ENCODE data around the gene TPM1. TPM values are rescaled to one million over a fixed set of nuclear protein-coding genes. Genes with fewer than 3 reads are reported as not detected.

The TPM1 gene
- total and polyA plus RNA-seq, 9 of the 15 experiments (the other 6 are each of a cell fraction or from before 2014, with no cell fraction given) = 8.1 to 53.9 (median 43.1) TPM

DNA sequence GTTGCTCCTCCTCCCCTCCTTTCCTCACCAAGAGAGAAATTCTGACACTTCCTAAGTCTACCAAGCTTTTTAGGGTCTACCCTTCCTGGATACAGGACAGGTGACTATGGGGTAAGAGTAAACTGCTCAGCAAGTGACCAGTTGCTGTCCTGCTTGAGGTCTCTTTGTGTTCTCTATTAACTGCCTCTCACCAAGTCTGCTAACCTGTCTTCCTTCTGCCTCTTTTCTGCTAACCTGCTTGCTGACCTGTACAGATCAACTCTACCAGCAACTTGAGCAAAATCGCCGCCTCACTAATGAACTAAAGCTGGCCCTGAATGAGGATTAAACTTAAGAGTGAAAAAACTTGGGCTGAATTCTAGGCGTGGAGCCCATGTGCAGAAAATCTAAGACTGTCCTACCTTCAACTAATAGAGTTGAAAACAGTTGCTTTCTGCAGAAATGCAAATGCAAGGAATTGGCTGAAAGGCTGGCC is 27.1 kb downstream of the TPM1 start:
- ChIA-PET POLR2A (no interaction called here), CTCF (ENCODE audit: low intra/inter-chr PET ratio) (no interaction called here)
- Histone ChIP-seq H3K9me3 (replicated peaks; ENCODE audit: control insufficient read depth, insufficient read depth, low read depth, low read length) (no peaks in the 10 kb centered on the region), H3K9me1 (ENCODE audit: control insufficient read depth, insufficient read depth, low read length) (no peaks in the 10 kb centered on the region), H3K27ac (ENCODE audit: extremely low read depth, low read depth, low read length) (no peak overlapping the region), H3K36me3 (ENCODE audit: control insufficient read depth, insufficient read depth, low read length) (no peaks in the 10 kb centered on the region), H2AFZ (ENCODE audit: low read depth, low read length) (no peak overlapping the region), H3K4me2 (ENCODE audit: insufficient read depth, low read length) (no peak overlapping the region), H3K79me2 (ENCODE audit: control insufficient read depth, insufficient read depth, low read length) (no peaks in the 10 kb centered on the region), H3K4me3 (no peak overlapping the region), H3K4me1 (replicated peaks in 1 of 2; ENCODE audit: control insufficient read depth in 2 of 2, insufficient read depth in 2 of 2, low read length in 2 of 2) (peaks cover 0 to 9% of the 10 kb centered on the region in 2 experiments; a peak in 2 of 5 replicates), H3K27me3 (ENCODE audit: control insufficient read depth in 2 of 2, insufficient read depth in 2 of 2, low read length in 2 of 2) (no peaks in the 10 kb centered on the region), H3K9ac (ENCODE audit: insufficient read depth in 1 of 2, low read depth in 2 of 2, low read length in 2 of 2) (no peak overlapping the region), H4K20me1 (replicated peaks; ENCODE audit: control insufficient read depth, insufficient read depth, low read length) (no peaks in the 10 kb centered on the region)
- no peak for FAIRE-seq
- in situ Hi-C loops (cut with MboI) = no loop called here
- DNase-seq (ENCODE audit: extremely low read depth in 1 of 4, low spot score in 3 of 4) = no peak
- no TSS peak for BruUV-seq (replicated peaks)
- intact Hi-C loops (cut with micrococcal nuclease) = no loop called here
- no peak for TF ChIP-seq CREBBP (IDR thresholded peaks at IDR 0.05; ENCODE audit: low read depth, low read length)
- ATAC-seq = no peak
- 71% methylated on average over 3 of the region's 3 CpGs for WGBS (ENCODE audit: insufficient coverage, low coverage, missing lambda C conversion rate)

- TF ChIP-seq PHF20 (IDR thresholded peaks at IDR 0.05; ENCODE audit: partially characterized antibody) = no peak
- no peak for TF ChIP-seq POLR3G (IDR thresholded peaks at IDR 0.05; ENCODE audit: extremely low read depth, insufficient read length, insufficient replicate concordance)
- no peak for TF ChIP-seq EWSR1 (IDR thresholded peaks at IDR 0.05; ENCODE audit: borderline replicate concordance, low read depth, partially characterized antibody)
- TF ChIP-seq HDGF (IDR thresholded peaks at IDR 0.05) = no peak
- TF ChIP-seq CHCHD3 (CRISPR knock-in tag; IDR thresholded peaks at IDR 0.05) = no peak
- no peak for TF ChIP-seq MBD2 (IDR thresholded peaks at IDR 0.05; ENCODE audit: borderline replicate concordance, low read depth)
- TF ChIP-seq, protein P1, sequence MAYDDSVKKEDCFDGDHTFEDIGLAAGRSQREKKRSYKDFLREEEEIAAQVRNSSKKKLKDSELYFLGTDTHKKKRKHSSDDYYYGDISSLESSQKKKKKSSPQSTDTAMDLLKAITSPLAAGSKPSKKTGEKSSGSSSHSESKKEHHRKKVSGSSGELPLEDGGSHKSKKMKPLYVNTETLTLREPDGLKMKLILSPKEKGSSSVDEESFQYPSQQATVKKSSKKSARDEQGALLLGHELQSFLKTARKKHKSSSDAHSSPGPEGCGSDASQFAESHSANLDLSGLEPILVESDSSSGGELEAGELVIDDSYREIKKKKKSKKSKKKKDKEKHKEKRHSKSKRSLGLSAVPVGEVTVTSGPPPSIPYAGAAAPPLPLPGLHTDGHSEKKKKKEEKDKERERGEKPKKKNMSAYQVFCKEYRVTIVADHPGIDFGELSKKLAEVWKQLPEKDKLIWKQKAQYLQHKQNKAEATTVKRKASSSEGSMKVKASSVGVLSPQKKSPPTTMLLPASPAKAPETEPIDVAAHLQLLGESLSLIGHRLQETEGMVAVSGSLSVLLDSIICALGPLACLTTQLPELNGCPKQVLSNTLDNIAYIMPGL (CRISPR knock-in tag; IDR thresholded peaks at IDR 0.05) = no peak
- TF ChIP-seq POLR2G (IDR thresholded peaks at IDR 0.05; ENCODE audit: low read depth, low read length) = no peak
- no peak for TF ChIP-seq NCOA4 (IDR thresholded peaks at IDR 0.05; ENCODE audit: partially characterized antibody)
- TF ChIP-seq, protein P2, sequence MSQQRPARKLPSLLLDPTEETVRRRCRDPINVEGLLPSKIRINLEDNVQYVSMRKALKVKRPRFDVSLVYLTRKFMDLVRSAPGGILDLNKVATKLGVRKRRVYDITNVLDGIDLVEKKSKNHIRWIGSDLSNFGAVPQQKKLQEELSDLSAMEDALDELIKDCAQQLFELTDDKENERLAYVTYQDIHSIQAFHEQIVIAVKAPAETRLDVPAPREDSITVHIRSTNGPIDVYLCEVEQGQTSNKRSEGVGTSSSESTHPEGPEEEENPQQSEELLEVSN (IDR thresholded peaks at IDR 0.05; ENCODE audit: borderline replicate concordance in 1 of 2, extremely low read depth in 1 of 2, insufficient read depth in 1 of 2, insufficient read length in 1 of 2, low read depth in 1 of 2, low read length in 1 of 2, poor library complexity in 1 of 2, severe bottlenecking in 1 of 2) = no peak
- no peak for TF ChIP-seq SPI1 (IDR thresholded peaks at IDR 0.05; ENCODE audit: borderline replicate concordance, low read depth, low read length)
- ChIA-PET POLR2A (no interaction called here), CTCF (ENCODE audit: low intra/inter-chr PET ratio) (no interaction called here)
- no TSS peak for BruUV-seq (replicated peaks)
- no peak for FAIRE-seq
- intact Hi-C loops (cut with micrococcal nuclease) = no loop called here
- H3K27me3 ChIP-seq (ENCODE audit: control insufficient read depth in 2 of 2, insufficient read depth in 2 of 2, low read length in 2 of 2) = no peaks in the 10 kb centered on the region
- no peak overlapping the region for H3K4me2 ChIP-seq (ENCODE audit: insufficient read depth, low read length)
- H3K4me1 ChIP-seq (replicated peaks in 1 of 2; ENCODE audit: control insufficient read depth in 2 of 2, insufficient read depth in 2 of 2, low read length in 2 of 2) = peaks cover 5 to 17% of the 10 kb centered on the region in 2 experiments; a peak in 3 of 5 replicates
- 69% methylated on average over 6 of the region's 6 CpGs for WGBS (ENCODE audit: insufficient coverage, low coverage, missing lambda C conversion rate)
- no peak overlapping the region for H3K9ac ChIP-seq (ENCODE audit: insufficient read depth in 1 of 2, low read depth in 2 of 2, low read length in 2 of 2)
- no peak for ATAC-seq
- H4K20me1 ChIP-seq (replicated peaks; ENCODE audit: control insufficient read depth, insufficient read depth, low read length) = no peaks in the 10 kb centered on the region
- in situ Hi-C loops (cut with MboI) = no loop called here
- no peak for DNase-seq (ENCODE audit: extremely low read depth in 1 of 4, low spot score in 3 of 4)
- H3K36me3 ChIP-seq (ENCODE audit: control insufficient read depth, insufficient read depth, low read length) = no peaks in the 10 kb centered on the region
- H3K9me1 ChIP-seq (ENCODE audit: control insufficient read depth, insufficient read depth, low read length) = no peaks in the 10 kb centered on the region
- no peak overlapping the region for H3K27ac ChIP-seq (ENCODE audit: extremely low read depth, low read depth, low read length)
- H3K79me2 ChIP-seq (ENCODE audit: control insufficient read depth, insufficient read depth, low read length) = no peaks in the 10 kb centered on the region
- H3K9me3 ChIP-seq (replicated peaks; ENCODE audit: control insufficient read depth, insufficient read depth, low read depth, low read length) = no peaks in the 10 kb centered on the region
- no peak overlapping the region for H3K4me3 ChIP-seq
- H2AFZ ChIP-seq (ENCODE audit: low read depth, low read length) = no peak overlapping the region
Measured at GRCh38 chr15:63070681-63071129, 28.2 kb downstream of the TPM1 start.
